Fibroblast of villous mesenchyme (primary cell): Measurements from ENCODE around the gene SLPI. TPM values are rescaled to one million over a fixed set of nuclear protein-coding genes. Genes with fewer than 3 reads are reported as not detected.

Experiments used
- DNase-seq: peaks from one replicate; pipeline ENCODE4 v3.0.0-alpha.2; 2010; ENCODE audit warnings: low read depth
- H3K4me3 ChIP-seq: 2 replicates; pipeline ENCODE4 v1.5.1; 2011; ENCODE audit warnings: low read depth, mild to moderate bottlenecking, low read length
- total RNA-seq: library from RNA; depleted of rRNA; stranded (reverse); fragments of >200 nt; gene quantifications from 2 replicates; pipeline ENCODE4 v1.2.3, GENCODE V29; 2012
- TF ChIP-seq, protein P1 (sequence below): IDR thresholded peaks from 2 replicates; pipeline ENCODE4 v1.5.1; 2012; ENCODE audit warnings: low read depth, mild to moderate bottlenecking, low read length; ENCODE audit not compliant: insufficient read depth

Gene SLPI
- total RNA-seq, 1 donor: not detected

DNA sequence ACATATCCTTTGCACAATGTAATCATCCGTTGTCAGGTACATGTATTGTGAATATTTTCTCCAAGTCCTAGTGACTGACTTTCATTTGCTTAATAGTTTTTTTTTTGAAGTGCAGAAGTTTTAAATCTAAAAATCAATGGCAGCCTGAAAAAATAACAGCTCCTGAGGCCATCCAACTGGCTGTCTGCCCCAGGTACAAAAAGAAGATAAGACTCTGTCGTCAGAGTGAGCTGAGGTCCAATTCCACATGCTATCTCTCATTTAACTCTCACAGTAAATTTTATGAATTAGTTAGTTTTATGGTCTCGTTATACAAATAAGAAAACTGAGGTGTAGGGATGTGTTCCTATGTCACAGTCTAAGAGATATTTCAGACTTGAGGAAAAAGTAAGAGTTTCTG, 21.0 kb upstream of the SLPI start:
- DNase-seq: no peak
- TF ChIP-seq, protein P1, sequence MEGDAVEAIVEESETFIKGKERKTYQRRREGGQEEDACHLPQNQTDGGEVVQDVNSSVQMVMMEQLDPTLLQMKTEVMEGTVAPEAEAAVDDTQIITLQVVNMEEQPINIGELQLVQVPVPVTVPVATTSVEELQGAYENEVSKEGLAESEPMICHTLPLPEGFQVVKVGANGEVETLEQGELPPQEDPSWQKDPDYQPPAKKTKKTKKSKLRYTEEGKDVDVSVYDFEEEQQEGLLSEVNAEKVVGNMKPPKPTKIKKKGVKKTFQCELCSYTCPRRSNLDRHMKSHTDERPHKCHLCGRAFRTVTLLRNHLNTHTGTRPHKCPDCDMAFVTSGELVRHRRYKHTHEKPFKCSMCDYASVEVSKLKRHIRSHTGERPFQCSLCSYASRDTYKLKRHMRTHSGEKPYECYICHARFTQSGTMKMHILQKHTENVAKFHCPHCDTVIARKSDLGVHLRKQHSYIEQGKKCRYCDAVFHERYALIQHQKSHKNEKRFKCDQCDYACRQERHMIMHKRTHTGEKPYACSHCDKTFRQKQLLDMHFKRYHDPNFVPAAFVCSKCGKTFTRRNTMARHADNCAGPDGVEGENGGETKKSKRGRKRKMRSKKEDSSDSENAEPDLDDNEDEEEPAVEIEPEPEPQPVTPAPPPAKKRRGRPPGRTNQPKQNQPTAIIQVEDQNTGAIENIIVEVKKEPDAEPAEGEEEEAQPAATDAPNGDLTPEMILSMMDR: no peak
- no peak overlapping the region for H3K4me3 ChIP-seq

DNA sequence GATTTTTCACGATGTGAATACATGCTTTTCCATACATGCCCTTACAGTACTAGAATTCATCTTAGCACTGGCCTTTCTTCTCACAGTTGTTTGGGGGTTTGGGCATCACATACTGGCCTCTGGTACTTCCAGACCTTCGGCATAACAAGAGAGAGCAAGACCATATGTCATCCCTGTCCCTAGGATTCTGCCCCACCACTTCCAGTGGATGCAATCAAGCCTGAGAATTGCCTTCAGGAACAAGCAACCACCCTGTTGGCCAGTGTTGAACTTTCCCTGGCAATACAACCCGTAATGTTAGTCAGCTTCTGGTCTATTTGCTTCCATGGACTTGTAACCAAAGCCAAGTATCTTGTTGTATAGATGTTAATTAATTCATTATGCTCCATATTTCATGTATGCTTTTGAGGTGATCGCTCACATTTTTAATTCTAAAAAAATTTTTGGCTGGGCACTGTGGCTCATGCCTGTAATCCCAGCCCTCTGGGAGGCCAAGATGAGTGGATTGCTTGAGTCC, 15.4 kb upstream of the SLPI start:
- TF ChIP-seq, protein P1: no peak
- DNase-seq: no peak
- H3K4me3 ChIP-seq: no peak overlapping the region

- TF ChIP-seq, protein P1: no peak
- DNase-seq: no peak
- H3K4me3 ChIP-seq: no peak overlapping the region
Observed at GRCh38 chr20:45269056-45269455, 14.7 kb upstream of the SLPI start.

DNA sequence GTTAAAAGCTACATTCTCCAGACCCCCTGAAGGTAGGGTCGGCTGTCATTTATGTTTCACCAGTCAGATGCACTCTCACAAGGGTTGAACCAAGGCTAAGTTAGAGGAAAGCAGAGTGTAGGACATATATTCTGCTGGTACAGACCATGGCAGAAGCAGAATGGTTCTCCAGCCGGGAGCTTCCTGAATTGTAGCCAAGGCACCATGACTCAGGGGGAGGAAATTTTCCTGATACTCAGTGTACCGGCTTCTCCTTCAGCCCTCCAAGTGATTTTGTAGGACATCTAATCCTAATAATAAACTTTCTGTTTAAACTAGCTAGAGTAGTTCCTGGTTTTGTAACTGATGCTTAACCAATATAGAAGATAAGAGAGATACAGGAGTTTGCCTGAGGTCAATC, 14.2 kb upstream of the SLPI start:
- TF ChIP-seq, protein P1: no peak
- H3K4me3 ChIP-seq: no peak overlapping the region
- DNase-seq: peak; percentile 20

DNA sequence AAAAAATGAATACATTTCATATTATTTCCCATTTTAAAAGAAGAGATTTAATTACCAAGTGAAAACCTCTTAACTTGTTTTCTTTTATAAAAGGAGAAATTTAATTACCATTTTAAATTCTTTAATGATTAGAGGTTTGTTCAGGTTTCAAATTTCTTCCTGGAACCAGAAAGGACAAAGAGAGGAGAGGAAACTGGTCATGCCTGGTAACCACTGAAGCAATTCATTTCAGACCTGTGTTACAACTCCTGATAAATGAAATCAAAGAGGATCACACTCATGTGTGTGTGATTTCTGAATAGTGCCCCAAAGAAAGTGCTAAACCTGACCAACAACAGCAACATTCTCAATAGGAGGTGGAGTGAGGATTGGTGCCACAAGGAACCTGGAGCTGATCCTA, 12.6 kb upstream of the SLPI start:
- TF ChIP-seq, protein P1: no peak
- DNase-seq: no peak
- no peak overlapping the region for H3K4me3 ChIP-seq

GRCh38 chr20:45263556-45264266, 9.3 kb upstream of the SLPI start:
- H3K4me3 ChIP-seq: no peak overlapping the region
- TF ChIP-seq, protein P1: no peak
- DNase-seq: no peak

- DNase-seq: no peak
- no peak overlapping the region for H3K4me3 ChIP-seq
- TF ChIP-seq, protein P1: no peak
Observed at GRCh38 chr20:45258664-45259063, 4.3 kb upstream of the SLPI start.
